ENCODE results near the gene AKAP13. TPM values are rescaled to one million over a fixed set of nuclear protein-coding genes. Genes with fewer than 3 reads are reported as not detected.

Gene AKAP13
- total and polyA plus RNA-seq, 2 of the 8 experiments (the other 6 are each of a cell fraction or from before 2014, with no cell fraction given) = 14.0 to 46.2 TPM

DNA sequence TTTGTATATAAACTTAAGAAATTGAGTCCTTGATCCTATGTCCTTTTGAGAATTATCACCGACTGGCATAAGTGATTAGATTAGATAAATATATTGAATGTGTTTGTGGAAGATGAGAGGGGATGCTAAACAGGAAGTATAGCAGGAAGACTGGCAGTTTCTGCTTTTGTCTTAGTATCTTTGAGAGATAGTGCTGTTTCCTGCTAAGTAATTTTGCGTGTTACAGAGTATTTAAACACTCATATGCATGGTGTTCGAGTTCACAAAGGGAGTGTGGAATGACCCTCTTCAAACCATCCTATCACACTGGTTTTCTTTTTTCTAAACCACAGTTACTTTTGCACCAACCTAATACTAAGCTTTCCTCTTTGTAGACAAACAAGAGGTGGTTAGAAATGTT is 308.3 kb downstream of the AKAP13 start:
- ChIA-PET POLR2A (ENCODE audit: partially characterized antibody) (no interaction called here), CTCF (ENCODE audit: partially characterized antibody) (interaction anchor here (1.0 kb wide), 1 partner anchor 191 kb away, joined by 3 read pairs; no protein-coding TSS in a partner anchor)
- Histone ChIP-seq H3K9me3 (ENCODE audit: insufficient read depth in 2 of 2, low read depth in 1 of 2, low read length in 1 of 2) (no peaks in the 10 kb centered on the region), H3K36me3 (ENCODE audit: control insufficient read depth in 2 of 4, insufficient read depth in 4 of 4, low read length in 3 of 4) (peaks cover 3 to 21% (median 8%) of the 10 kb centered on the region in 4 experiments; a peak in 6 of 8 replicates), H3K4ac (replicated peaks; ENCODE audit: insufficient read length, low read depth, low read length) (no peak overlapping the region), H2BK5ac (ENCODE audit: low read depth, low read length) (no peak overlapping the region), H3K56ac (replicated peaks; ENCODE audit: insufficient read length, low read depth, low read length) (no peak overlapping the region), H4K91ac (replicated peaks; ENCODE audit: insufficient read length, low read length) (no peak overlapping the region), H3K27me3 (replicated peaks in 1 of 4; ENCODE audit: control insufficient read depth in 3 of 4, extremely low read depth in 1 of 4, insufficient read depth in 3 of 4, low read length in 3 of 4) (no peaks in the 10 kb centered on the region), H3K14ac (ENCODE audit: insufficient read length) (no peak overlapping the region), H4K8ac (ENCODE audit: extremely low read depth, insufficient read depth, low read length) (no peak overlapping the region), H3K79me1 (ENCODE audit: low read depth, low read length) (no peaks in the 10 kb centered on the region), H3K4me3 (ENCODE audit: extremely low read depth in 1 of 4, insufficient read depth in 2 of 4, low read depth in 3 of 4, low read length in 4 of 4) (no peak overlapping the region), H2BK120ac (replicated peaks; ENCODE audit: low read depth, low read length) (no peak overlapping the region), H3K23me2 (ENCODE audit: low read depth, low read length) (no peaks in the 10 kb centered on the region; the same call in 1 of the 2 replicates), H2BK20ac (ENCODE audit: low read length) (no peak overlapping the region), H3K27ac (ENCODE audit: low read depth, low read length) (no peak overlapping the region; the same call in 1 of the 2 replicates), H3K18ac (ENCODE audit: extremely low read depth, low read length) (no peak overlapping the region), H4K5ac (ENCODE audit: insufficient read length, low read depth, low read length) (no peak overlapping the region), H3K23ac (ENCODE audit: insufficient read length) (no peak overlapping the region), H2AFZ (ENCODE audit: low read length) (no peak overlapping the region), H4K20me1 (replicated peaks in 1 of 2; ENCODE audit: control insufficient read depth in 1 of 2, insufficient read depth in 2 of 2, low read length in 2 of 2) (no peaks in the 10 kb centered on the region), H3K9ac (replicated peaks in 1 of 4; ENCODE audit: extremely low read depth in 1 of 4, low read depth in 3 of 4, low read length in 3 of 4) (no peak overlapping the region), H3K79me2 (ENCODE audit: control insufficient read depth in 1 of 2, insufficient read depth in 2 of 2, low read length in 2 of 2) (no peaks in the 10 kb centered on the region), H2BK15ac (ENCODE audit: low read length) (no peak overlapping the region), H2AK5ac (ENCODE audit: low read depth, low read length) (no peak overlapping the region), H2BK12ac (ENCODE audit: low read depth, low read length) (no peak overlapping the region), H3K4me1 (replicated peaks in 1 of 4; ENCODE audit: control insufficient read depth in 3 of 4, insufficient read depth in 4 of 4, low read length in 3 of 4) (peaks cover 0 to 6% (median 6%) of the 10 kb centered on the region in 4 experiments; a peak in 4 of 7 replicates), H3K4me2 (ENCODE audit: insufficient read depth in 1 of 2, low read depth in 2 of 2, low read length in 2 of 2) (no peak overlapping the region)
- no peak for DNase-seq (ENCODE audit: low read depth in 1 of 2, low spot score in 2 of 2)
- WGBS, 2 experiments (ENCODE audit: extremely low coverage in 1 of 2, insufficient coverage in 1 of 2, insufficient read length in 1 of 2, insufficient replicate concordance in 2 of 2, low coverage in 1 of 2, low lambda C conversion rate in 2 of 2, missing lambda C conversion rate in 1 of 2) = 87% methylated on average over 3 of the region's 3 CpGs; no CpG with 5 or more reads in 1 of the 2 experiments
- FAIRE-seq = no peak
- no peak for TF ChIP-seq KDM4A (IDR thresholded peaks at IDR 0.05; ENCODE audit: low read depth, low read length, severe bottlenecking)
- no peak for TF ChIP-seq FOSL1 (IDR thresholded peaks at IDR 0.05; ENCODE audit: insufficient read depth, low read depth, low read length)
- TF ChIP-seq CTBP2 (IDR thresholded peaks at IDR 0.05; ENCODE audit: borderline replicate concordance, insufficient read depth, insufficient read length, low read length) = no peak
- TF ChIP-seq CBX5 (IDR thresholded peaks at IDR 0.05; ENCODE audit: low read depth, low read length) = no peak
- TF ChIP-seq SAP30 (IDR thresholded peaks at IDR 0.05; ENCODE audit: insufficient read depth, insufficient replicate concordance, low read length) = no peak
- TF ChIP-seq BACH1 (IDR thresholded peaks at IDR 0.05; ENCODE audit: low read length) = no peak
- TF ChIP-seq EGR1 (IDR thresholded peaks at IDR 0.05; ENCODE audit: borderline replicate concordance, low read depth, low read length) = no peak
- TF ChIP-seq CREB1 (IDR thresholded peaks at IDR 0.05) = no peak
- TF ChIP-seq PHF8 (conservative IDR thresholded peaks at IDR 0.05; ENCODE audit: low read depth, low read length) = no peak
- TF ChIP-seq ZNF274 (IDR thresholded peaks at IDR 0.05; ENCODE audit: borderline replicate concordance, extremely low read depth, low read length) = no peak

All from H1 (cell line).